CD4-positive, alpha-beta T cell treated with Interleukin-6 for 4 hours (primary cell): Measurements from ENCODE around the gene BRAF.
A peak's percentile ranks its signal among the peaks of the same experiment; 100 is the strongest.
"Not testable (repeated sequence)": the region's sequence is repeated elsewhere in the genome, so short reads cannot be mapped to it uniquely, and the experiment has no call there.

Experiments used
- DNase-seq: peaks from one replicate; pipeline ENCODE4 v3.0.0-alpha.2; 2020; ENCODE audit warnings: mixed read lengths

The BRAF gene

GRCh38 chr7:140676956-140677355, 247.8 kb downstream of the BRAF start:
- DNase-seq: not testable (repeated sequence)

- DNase-seq: no peak
Observed at GRCh38 chr7:140676306-140676705, 248.4 kb downstream of the BRAF start.

GRCh38 chr7:140675726-140676125, 249.0 kb downstream of the BRAF start:
- DNase-seq: no peak

DNA sequence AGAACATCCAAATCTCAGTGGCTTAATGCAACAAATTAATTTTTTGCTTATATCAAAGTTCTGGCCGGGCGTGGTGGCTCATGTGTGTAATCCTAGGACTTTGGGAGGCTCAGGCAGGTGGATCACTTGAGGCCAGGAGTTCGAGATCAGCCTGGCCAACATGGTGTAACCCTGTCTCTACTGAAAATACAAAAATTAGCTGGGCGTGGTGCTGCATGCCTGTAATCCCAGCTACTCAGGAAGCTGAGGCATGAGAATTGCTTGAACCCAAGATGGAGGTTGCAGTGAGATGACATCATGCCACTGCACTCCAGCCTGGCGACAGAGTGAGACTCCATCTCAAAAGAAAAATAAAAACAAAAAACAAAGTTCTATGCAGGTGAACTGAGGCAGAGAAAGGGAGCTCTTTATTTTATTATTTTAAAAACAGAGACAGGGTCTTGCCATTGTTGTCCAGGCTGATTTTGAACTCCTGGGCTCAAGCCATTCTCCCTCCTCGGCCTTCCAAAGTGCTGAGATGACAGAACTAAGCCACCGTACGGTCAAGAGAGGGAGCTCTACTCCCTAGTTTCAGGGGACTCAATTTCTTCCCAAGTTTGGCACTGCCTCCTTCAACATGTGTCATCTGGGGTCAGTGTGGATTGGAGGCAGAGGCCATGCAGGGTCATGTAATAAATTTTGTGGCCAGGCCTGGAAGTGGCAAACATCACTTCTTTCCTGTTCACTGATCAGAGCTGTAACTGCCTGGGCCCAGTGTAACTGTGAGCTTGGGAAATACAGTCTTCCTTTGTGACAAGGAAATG, 249.6 kb downstream of the BRAF start:
- no peak for DNase-seq

DNA sequence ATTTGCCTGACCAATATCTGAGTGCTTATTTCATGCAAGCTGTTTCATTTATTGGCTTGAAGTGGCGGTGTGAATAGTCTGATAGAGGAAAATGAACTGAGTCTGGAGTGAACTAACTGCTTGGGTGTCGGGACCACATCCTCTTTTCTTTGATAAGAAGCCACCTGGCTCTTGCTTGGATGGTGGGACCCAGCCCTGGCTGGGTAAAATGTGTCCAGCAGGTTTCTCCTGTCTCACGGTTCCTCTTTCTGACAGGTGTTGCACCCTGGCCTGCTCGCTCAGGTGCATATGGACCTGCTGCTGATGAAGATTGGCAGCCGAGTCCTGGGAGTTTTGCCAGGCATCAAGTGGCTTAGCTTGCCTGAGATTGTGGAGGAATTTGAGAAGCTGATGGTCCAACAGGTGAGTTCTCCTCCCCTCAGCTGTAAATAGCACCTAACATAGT, 250.4 kb downstream of the BRAF start:
- DNase-seq: no peak

GRCh38 chr7:140673774-140674155, 251.0 kb downstream of the BRAF start:
- DNase-seq: no peak

DNA sequence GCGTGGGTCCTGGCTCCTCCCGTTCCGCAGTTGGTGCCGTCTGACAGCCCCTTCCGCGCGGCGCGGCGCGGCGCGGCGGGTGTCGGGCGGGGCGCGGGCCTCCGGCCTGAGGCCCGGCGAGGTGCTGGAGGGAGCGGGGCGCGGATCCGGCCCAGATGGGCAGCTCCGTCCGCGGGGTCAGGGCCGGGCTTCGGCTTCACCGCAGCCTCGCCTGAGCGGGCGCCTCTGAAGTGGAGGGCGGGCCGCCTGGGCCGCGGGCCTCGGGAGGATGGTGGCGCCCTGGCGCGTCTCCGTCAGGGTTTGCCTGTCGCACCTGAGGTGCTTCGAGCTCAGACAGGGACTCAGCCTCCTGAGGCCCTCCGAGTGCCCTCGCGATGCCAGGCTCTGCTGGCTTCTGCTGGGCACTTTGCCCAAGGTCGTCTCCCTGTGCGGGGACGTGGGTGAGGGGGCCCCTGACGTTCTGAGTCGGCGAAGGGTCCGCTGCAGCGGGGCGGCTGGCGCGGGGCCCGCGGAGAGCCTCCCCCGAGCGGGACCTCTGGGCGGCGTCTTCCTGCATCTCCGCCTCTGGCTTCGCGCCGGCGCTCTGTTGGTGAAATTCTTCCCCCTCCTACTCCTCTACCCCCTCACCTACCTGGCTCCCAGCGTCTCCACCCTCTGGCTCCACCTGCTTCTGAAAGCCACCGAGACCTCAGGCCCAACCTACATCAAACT, 251.5 kb downstream of the BRAF start:
- peak; percentile 78 for DNase-seq

DNA sequence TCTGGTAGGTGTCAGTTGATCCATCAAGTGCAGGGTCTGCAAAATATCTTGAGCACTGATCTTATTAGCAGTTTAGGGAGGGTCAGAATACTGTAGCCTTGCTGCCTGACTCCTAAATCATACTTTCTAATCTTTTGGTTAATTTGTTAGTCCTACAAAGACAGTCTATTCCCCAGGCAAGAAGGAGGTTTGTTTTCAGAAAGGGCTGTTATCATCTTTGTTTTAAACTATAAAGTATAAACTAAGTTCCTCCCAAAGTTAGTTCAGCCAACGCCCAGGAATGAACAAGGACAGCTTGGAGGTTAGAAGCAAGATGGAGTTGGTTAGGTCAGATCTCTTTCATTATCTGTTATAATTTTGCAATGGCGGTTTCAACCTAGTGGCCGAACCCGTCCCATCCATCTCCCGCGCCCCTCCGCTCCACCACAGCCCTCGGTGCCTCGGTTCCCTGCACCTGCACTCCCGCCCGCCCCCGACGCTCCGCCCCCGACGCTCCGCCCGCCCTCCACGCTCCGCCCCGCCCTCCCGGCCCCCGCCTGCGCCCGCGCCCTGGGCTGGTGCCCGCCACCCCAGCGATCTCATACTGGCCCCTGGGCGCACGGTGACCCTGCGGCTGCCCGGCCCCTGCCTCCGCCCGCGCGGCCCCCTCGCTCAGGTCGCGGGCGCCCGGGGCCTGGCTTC, 252.2 kb downstream of the BRAF start, which contains the start of gene ADCK2:
ADCK2 (plus strand) TSS at position 564 of the 681 bp plus-strand sequence. CDS start 386 bp downstream, outside the sequence.
- peak; percentile 76 for DNase-seq

- no peak for DNase-seq
Observed at GRCh38 chr7:140671966-140672365, 252.8 kb downstream of the BRAF start.

GRCh38 chr7:140670343-140670935, 254.3 kb downstream of the BRAF start:
- no peak for DNase-seq

DNA sequence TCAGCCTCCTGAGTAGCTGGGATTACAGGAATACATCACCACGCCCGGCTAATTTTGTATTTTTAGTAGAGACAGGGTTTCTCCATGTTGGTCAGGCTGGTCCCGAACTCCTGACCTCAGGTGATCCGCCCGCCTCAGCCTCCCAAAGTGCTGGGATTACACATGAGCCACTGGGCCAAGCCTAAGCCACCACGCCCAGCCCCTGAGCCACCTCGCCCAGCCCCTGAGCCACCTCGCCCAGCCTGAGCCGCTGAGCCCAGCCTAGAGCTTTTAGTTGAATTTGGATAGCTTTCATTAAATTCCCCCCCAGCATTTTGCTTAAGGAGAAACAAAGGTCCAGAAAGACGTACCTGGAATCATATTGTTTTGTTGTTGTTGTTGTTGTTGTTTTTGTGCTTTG, 254.9 kb downstream of the BRAF start:
- DNase-seq: not testable (repeated sequence)

DNA sequence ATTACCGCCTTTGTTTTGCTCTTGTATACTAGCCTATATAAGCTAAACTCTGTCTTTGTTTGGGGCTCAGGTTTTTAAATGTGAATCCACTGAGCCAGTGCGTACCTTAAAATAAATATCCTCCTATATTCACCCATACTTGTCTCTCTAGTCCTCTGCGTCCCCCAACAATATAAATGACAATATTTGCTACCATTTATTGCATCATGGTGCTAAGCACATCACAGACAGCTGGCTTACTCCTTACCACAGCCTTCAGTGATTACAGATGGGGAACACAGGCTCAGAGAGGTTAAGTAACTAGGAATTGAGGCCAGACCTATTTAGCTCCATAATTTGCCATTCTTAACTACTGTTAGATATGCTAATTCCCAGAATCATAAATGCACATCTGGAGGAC, 255.4 kb downstream of the BRAF start:
- DNase-seq: no peak
